Limb (tissue), 2 donors: ENCODE data around the gene AGAP1.

Experiments
- DNase-seq, 2 donors: peaks; one replicate each; pipeline ENCODE4 v3.0.0-alpha.2; 2016; ENCODE audit errors: extremely low spot score in 2 of 2

AGAP1 gene

DNA sequence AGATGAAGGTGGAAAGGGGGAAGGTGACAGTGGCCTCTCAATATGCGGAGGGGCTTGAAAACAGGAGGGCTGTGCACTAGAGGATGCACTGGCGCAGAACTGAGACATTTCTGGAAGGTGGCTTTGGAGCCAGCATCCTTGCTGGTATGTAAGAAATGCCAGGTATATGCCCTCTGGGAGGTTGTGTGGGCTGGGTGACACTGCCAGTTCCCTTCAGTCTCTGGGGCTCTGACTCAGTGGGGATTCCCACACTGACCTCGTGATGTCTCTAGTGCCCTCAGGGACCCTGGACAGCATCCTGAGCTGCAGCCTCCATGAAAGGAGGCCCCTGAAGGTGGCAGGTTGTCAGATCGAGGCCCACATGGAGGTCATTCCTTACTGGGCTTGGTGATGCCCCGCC lies 74.0 kb downstream of the AGAP1 start:
- DNase-seq: no peak

DNA sequence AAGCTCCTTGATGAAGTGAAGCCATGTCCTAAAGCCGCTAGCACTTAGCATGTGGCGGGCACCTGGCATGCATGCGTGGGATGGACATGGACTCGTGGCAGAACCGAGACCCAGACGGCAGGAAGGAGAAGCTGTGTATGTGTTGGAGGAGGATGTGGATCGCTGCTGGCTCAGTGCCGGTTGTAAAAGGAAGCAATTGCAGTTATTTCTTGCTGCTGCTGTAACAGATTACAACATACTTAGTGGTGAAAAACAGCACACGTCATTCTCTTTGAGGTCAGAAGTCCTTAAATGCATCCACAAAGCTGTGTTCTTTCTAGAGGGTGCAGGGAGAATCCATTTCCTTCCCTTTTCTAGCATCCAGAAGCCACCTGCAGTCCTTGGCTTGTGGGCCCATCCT lies 74.6 kb downstream of the AGAP1 start:
- DNase-seq: no peak

DNA sequence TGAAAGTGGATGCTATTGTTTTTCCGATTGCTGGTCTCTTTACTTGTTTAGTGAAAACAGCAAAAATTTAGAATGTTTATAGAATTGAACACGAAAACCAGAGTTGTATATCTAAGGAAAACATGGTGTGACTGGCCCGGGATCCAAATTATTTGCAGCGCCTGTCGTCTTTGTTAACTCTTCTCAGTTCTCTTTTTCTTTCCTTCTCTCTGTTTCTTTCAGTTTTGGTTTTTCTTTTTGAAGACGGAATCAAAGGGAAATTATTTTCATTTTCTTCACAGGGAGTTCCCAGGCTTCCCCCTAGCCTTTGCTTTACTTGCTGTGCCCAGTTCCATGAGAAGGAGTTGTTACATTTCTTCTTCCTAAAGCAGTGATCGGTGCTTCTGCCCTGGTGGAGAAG lies 76.0 kb downstream of the AGAP1 start:
- no peak for DNase-seq

- no peak for DNase-seq
These were observed 76.4 kb downstream of the AGAP1 start for GRCh38 chr2:235570256-235570655.

DNA sequence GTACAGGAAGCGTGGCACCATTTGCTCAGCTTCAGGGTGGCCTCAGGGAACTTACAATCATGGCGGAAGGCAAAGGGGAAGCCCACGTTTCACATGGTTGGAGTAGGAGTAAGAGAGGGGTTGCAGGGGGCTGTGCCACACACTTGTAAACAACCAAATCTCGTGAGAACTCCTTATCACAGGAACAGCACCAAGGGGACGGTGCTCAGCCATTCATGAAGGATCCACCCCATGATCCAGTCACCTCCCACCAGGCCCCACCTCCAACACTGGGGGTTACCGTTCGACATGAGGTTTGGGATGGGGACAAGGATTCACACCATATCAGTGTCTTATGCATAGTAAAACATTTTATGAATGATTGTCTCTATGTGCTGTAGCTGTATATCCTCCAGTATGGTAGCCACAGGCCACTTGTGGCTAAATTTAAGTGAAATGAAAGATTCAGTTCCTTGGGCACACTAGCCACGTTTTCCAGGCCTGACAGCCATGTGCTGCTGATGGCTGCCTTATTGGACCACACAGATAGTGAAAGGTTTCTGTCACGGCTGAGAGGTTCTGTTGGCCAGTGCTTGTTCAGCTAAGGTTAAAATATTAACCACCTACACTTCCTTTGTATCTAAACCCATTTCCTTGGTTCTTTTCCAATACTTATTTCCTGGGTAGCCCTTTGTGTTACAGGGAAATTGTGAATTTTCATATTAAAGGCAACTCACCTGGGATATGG lies 77.3 kb downstream of the AGAP1 start:
- DNase-seq: no peak

DNA sequence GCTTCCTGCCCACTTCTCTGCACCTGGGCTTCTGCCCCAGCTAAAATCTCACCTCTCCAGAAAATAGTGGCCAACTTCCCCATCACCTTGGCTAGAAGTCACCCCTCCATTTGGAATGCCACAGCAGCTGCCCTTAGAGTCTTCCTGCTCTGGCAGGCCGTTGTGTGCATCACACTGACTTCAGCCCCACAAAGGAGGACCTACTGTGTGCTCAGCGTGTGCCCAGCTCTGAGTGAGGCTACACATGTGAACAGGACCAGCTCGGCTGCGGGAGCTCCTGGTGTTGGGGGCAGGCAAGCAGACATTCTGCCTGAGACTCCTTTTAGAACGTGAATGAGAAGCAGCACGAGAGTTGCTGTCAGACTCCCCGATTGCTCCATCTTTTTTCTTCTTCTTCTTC lies 78.7 kb downstream of the AGAP1 start:
- no peak for DNase-seq

GRCh38 chr2:235573331-235574221 lies 79.7 kb downstream of the AGAP1 start:
- DNase-seq: peak in 1 of 2 donors; percentile 52

GRCh38 chr2:235575431-235575830 lies 81.6 kb downstream of the AGAP1 start:
- no peak for DNase-seq

DNA sequence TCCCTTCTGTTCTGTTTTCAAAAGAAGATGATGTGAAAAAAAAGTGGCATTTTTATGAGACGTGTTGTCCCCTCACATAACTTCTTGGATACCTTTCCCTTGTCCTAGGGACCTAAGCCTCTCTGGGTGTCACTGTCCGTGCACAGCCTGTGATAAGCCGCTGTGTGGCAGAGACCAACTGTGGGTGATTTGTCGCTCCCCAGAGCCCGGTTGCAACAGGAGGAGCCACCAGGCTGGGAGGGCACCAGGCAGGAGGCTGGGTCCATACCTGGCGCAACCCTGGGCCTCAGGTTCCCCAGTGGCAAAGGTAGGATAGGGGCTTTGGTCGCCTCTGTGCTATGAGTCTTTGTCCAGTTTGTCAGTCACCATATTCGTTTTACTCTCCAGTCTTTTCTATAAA lies 82.1 kb downstream of the AGAP1 start:
- no peak for DNase-seq

GRCh38 chr2:235576337-235576910 lies 82.6 kb downstream of the AGAP1 start:
- DNase-seq: no peak

DNA sequence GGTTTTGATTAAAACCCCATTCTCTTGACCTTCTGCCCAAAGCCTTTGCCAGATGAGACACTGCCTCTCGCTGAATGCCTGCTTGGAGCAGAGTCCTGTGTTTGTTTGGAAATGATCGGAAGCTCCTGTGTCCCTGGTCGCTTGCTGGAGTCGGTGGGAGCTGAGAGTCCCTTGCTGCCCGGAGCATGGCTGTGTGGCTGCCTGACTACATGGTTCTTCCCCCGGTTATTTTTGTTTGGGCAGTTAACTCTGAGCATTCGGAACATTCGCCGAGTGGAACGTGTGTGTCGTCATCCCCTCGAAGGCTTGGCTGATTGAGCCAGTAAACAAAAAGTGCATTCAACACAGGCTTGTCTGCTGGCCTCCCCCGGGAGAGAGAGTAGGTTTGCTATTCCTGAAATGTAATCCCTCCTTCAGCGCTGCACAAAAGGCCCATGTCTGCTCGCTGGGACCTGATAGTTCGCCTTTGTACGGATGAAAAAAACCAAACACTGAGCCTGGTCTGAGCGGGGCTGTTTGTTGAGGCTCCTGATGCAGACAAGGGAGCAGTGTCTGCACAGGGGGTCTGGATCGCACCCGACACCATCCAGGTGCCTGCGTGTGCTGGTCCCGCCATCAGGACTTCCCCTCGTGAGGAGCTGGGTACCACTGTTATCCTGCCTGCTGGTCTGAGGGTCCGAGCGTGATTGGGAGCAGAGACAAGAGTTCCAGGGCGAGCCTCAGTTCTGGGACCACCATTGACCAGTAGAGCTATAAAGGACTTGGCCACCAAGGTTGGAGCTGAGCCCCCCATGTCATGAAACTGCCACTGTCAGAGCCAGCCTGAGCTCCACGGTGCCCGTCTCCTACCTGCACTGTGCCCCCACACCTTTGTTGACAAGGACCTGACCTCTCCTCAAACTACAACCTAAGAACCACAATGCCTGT lies 83.8 kb downstream of the AGAP1 start:
- peak; percentile 60 to 69 for DNase-seq

DNA sequence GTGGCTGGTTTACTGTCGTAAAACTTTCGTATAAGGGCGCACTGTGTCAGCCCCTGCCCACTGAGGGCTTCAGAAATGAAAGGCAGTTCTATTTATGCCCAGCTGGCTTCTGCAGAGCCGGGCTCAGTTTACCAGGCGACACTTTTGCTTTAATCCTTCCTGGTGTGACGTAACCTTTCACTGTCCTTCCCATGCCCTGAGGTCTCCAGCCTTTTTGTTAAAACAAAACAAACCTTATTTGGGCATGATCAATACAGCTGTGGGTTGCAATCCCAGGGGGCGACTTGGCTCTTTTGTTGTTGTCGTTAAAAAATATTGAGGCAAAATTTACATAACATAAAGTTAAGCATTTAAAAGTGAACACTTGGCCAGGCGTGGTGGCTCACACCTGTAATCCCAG lies 85.3 kb downstream of the AGAP1 start:
- no peak for DNase-seq

DNA sequence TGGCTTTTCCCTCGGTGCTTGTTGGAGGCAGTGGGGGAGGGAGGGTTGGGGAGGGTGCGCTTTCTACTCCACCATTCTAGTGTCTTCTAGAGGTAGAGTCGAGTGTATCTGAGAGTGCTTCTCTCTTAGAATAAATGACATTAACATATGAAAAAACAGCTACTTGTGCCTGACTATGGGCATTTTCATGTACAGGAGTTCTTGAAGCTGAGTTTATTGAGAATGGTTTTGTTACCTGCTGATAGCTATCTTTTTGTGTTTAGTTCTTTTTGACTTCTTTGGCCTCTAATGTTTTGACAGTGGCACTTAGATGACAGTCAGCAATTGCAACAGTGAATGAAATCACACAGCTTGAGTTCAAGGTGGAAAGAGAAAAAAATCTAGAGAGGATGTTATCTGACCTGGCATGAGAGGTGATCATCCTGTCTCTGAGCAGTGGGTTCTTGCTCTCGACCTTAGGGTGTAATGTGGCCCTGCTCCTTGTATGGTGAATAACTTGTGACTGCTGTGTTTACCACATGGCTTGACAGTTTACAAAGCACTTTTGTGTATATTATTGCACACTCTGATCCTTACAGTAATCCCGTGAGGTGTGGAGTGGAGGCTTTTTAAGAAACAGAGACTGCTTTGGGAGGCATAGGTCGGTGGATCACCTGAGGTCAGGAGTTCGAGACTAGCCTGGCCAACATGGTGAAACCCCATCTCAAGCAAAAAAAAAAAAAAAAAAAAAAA lies 86.7 kb downstream of the AGAP1 start:
- no peak for DNase-seq

GRCh38 chr2:235582081-235582686 lies 88.3 kb downstream of the AGAP1 start:
- DNase-seq: no peak

DNA sequence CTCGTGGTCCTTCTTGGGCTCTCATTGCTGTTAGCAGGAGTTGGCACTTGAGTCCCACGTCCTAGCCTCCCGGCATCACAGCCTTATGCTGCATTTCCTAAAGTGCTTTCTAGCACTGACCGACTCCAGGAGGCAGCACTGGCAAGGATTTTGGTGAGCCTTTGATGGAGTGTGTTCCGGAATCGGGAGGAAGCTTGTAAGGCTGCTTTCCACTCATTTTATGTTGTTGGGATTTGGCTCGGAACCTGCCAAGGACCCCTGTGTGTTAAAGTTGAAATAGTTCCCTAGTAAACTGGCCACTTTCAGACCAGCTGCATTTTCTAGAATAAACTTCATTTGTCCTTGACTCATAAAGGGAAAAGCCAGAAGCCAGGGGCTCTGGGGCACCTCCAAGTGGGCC lies 88.9 kb downstream of the AGAP1 start:
- no peak for DNase-seq

GRCh38 chr2:235583144-235583543 lies 89.3 kb downstream of the AGAP1 start:
- no peak for DNase-seq

- DNase-seq: no peak
These were observed 90.2 kb downstream of the AGAP1 start for GRCh38 chr2:235583925-235584637.

DNA sequence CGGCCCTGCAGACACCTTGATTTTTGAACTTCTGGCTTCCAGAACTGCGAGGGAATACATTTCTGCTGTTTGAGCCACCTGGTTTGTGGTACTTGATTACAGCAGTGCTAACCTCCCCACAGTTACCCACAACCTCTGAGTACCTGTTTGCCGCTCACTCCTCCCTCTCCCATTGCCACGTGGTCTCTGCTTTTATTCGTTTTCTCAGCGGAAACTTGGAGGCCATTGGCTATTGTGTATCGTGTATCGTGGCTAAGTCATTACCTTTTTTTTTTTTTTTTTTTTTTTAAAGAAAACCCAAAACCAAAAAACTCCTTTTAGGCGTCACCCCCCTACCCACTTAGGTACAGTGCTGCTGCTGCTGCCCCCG lies 90.8 kb downstream of the AGAP1 start:
- no peak for DNase-seq

- no peak for DNase-seq
These were observed 93.4 kb downstream of the AGAP1 start for GRCh38 chr2:235587202-235587601.

- no peak for DNase-seq
These were observed 94.9 kb downstream of the AGAP1 start for GRCh38 chr2:235588750-235589149.
